SU-DHL-6 (cell line): ENCODE results near the gene CNBP.

Source experiments
- H2AFZ ChIP-seq: fragments of 200-600 bp; sonication (generic); 2 replicates; pipeline ENCODE4 v1.6.1; 2014; ENCODE audit warnings: low read depth, mild to moderate bottlenecking, moderate library complexity, mixed read lengths, antibody characterized with exemption, low read length; ENCODE audit not compliant: severe bottlenecking
- H3F3A ChIP-seq: fragments of 200-600 bp; shearing (Covaris generic); 2 replicates; pipeline ENCODE4 v1.6.0; 2016; ENCODE audit warnings: antibody characterized with exemption, mild to moderate bottlenecking; ENCODE audit not compliant: insufficient read depth
- H3K27ac ChIP-seq: fragments of 200-600 bp; sonication (generic); 2 replicates; pipeline ENCODE4 v1.5.1; 2016; ENCODE audit warnings: low read depth, mild to moderate bottlenecking, low read length, moderate library complexity, mixed read lengths
- H3K27me3 ChIP-seq: fragments of 200-600 bp; sonication (generic), shearing (Covaris generic); 2 replicates; pipeline ENCODE4 v1.6.0; 2014; ENCODE audit warnings: mild to moderate bottlenecking, low read length
- H3K36me3 ChIP-seq: fragments of 200-600 bp; sonication (generic); 2 replicates; pipeline ENCODE4 v1.6.1; 2014; ENCODE audit warnings: mild to moderate bottlenecking, low read length, mixed read lengths
- H3K4me2 ChIP-seq: fragments of 300-600, 200-600 bp; shearing (Covaris generic), sonication (generic); 2 replicates; pipeline ENCODE4 v1.6.0; 2014; ENCODE audit warnings: low read length, low read depth, mild to moderate bottlenecking; ENCODE audit not compliant: poor library complexity, severe bottlenecking
- H3K4me3 ChIP-seq: fragments of 200-600 bp; sonication (generic); 2 replicates; pipeline ENCODE4 v1.5.1; 2014; ENCODE audit warnings: antibody characterized with exemption, low read length, mild to moderate bottlenecking, mixed read lengths; ENCODE audit not compliant: insufficient read depth, poor library complexity, severe bottlenecking
- H3K79me2 ChIP-seq: fragments of 200-600 bp; sonication (generic); 2 replicates; pipeline ENCODE4 v1.6.1; 2014; ENCODE audit warnings: mild to moderate bottlenecking, low read length, moderate library complexity; ENCODE audit not compliant: insufficient read depth
- H3K9ac ChIP-seq: fragments of 200-600 bp; sonication (generic); 2 replicates; pipeline ENCODE4 v1.7.0; 2014; ENCODE audit warnings: mild to moderate bottlenecking, low read length
- H3K9me2 ChIP-seq: fragments of 200-600 bp; sonication (generic); replicated peaks from 2 replicates; pipeline ENCODE4 v1.6.1; 2014; ENCODE audit warnings: low read length; ENCODE audit not compliant: insufficient read depth
- H3K9me3 ChIP-seq: fragments of 200-600 bp; sonication (generic); 2 replicates; pipeline ENCODE4 v1.6.1; 2014; ENCODE audit warnings: low read length, mixed read lengths; ENCODE audit not compliant: insufficient read depth
- H4K20me1 ChIP-seq: fragments of 200-600 bp; sonication (generic); 2 replicates; pipeline ENCODE4 v1.6.1; 2014; ENCODE audit warnings: low read depth, mild to moderate bottlenecking, antibody characterized with exemption, low read length, moderate library complexity, mixed read lengths
- CTCF ChIP-seq: fragments of 200-600 bp; sonication (generic); IDR thresholded peaks from one replicate; pipeline ENCODE4 v1.5.1; 2017; ENCODE audit warnings: antibody characterized with exemption, mild to moderate bottlenecking, low read length, moderate library complexity; ENCODE audit not compliant: insufficient read depth, poor library complexity, severe bottlenecking
- EZH2phosphoT487 ChIP-seq: fragments of 200-600 bp; sonication (generic), shearing (Covaris generic); conservative IDR thresholded peaks from 2 replicates; pipeline ENCODE4 v1.6.1; 2018; ENCODE audit warnings: mild to moderate bottlenecking, antibody characterized with exemption, low read length, moderate library complexity, mixed read lengths

The CNBP gene

GRCh38 chr3:129218742-129219141 is 35.0 kb upstream of the CNBP start:
- H3K79me2 ChIP-seq = no peaks in the 10 kb centered on the region
- no peak overlapping the region for H3K27ac ChIP-seq
- no peaks in the 10 kb centered on the region for H4K20me1 ChIP-seq
- H3K4me2 ChIP-seq = no peak overlapping the region
- H3K9me2 ChIP-seq = no peaks in the 10 kb centered on the region
- H3K9ac ChIP-seq = no peak overlapping the region
- no peaks in the 10 kb centered on the region for H3K27me3 ChIP-seq
- no peaks in the 10 kb centered on the region for H3F3A ChIP-seq
- no peak overlapping the region for H3K4me3 ChIP-seq
- H3K9me3 ChIP-seq = no peaks in the 10 kb centered on the region
- TF ChIP-seq EZH2phosphoT487 (no peak), CTCF (no peak)
- H2AFZ ChIP-seq = no peak overlapping the region
- no peaks in the 10 kb centered on the region for H3K36me3 ChIP-seq

- Histone ChIP-seq H3K27ac (no peak overlapping the region), H3K4me2 (no peak overlapping the region), H2AFZ (no peak overlapping the region), H3K4me3 (no peak overlapping the region), H3K27me3 (no peaks in the 10 kb centered on the region), H3F3A (no peaks in the 10 kb centered on the region), H3K9me3 (no peaks in the 10 kb centered on the region), H4K20me1 (no peaks in the 10 kb centered on the region), H3K9ac (no peak overlapping the region), H3K9me2 (no peaks in the 10 kb centered on the region), H3K36me3 (no peaks in the 10 kb centered on the region), H3K79me2 (no peaks in the 10 kb centered on the region)
- TF ChIP-seq CTCF = no peak
- no peak for TF ChIP-seq EZH2phosphoT487
Measured at GRCh38 chr3:129213238-129213637, 29.5 kb upstream of the CNBP start.

- TF ChIP-seq CTCF (no peak), EZH2phosphoT487 (no peak)
- Histone ChIP-seq H3K9me3 (no peaks in the 10 kb centered on the region), H3K4me2 (no peak overlapping the region), H4K20me1 (no peaks in the 10 kb centered on the region), H3K9ac (no peak overlapping the region), H3K27me3 (no peaks in the 10 kb centered on the region), H2AFZ (no peak overlapping the region), H3K27ac (no peak overlapping the region), H3K4me3 (no peak overlapping the region), H3K79me2 (no peaks in the 10 kb centered on the region), H3F3A (no peaks in the 10 kb centered on the region), H3K9me2 (no peaks in the 10 kb centered on the region), H3K36me3 (no peaks in the 10 kb centered on the region)
Measured at GRCh38 chr3:129211772-129212171, 28.1 kb upstream of the CNBP start.
